ENCODE data around the gene ARL5A. TPM values are rescaled to one million over a fixed set of nuclear protein-coding genes. Genes with fewer than 3 reads are reported as not detected.

Gene ARL5A
- total and polyA plus RNA-seq, 9 of the 15 experiments (the other 6 are each of a cell fraction or from before 2014, with no cell fraction given) = 16.3 to 117 (median 88.4) TPM

GRCh38 chr2:151828143-151828889 lies at the start of gene ARL5A (continued):
- TF ChIP-seq ZNF197 (CRISPR knock-in tag; IDR thresholded peaks at IDR 0.05; ENCODE audit: low read depth) (0 out of 2 replicates have a peak, but pooled peaks have one; percentile 31), ZNF699 (CRISPR knock-in tag; IDR thresholded peaks at IDR 0.05; ENCODE audit: insufficient replicate concordance) (no peak), HBP1 (CRISPR knock-in tag; IDR thresholded peaks at IDR 0.05) (no peak), FOXP4 (CRISPR knock-in tag; IDR thresholded peaks at IDR 0.05; ENCODE audit: borderline replicate concordance) (no peak), ZNF695 (CRISPR knock-in tag; IDR thresholded peaks at IDR 0.05) (no peak), ZSCAN32 (CRISPR knock-in tag; IDR thresholded peaks at IDR 0.05) (no peak), REST (IDR thresholded peaks at IDR 0.05; ENCODE audit: borderline replicate concordance) (peak; percentile 12; the same call in 1 of the 2 replicates), REST (CRISPR knock-in tag; IDR thresholded peaks at IDR 0.05; ENCODE audit: low read depth) (0 out of 2 replicates have a peak, but pooled peaks have one; percentile 36), KLF10 (CRISPR knock-in tag; IDR thresholded peaks at IDR 0.05) (no peak), HDAC2 (IDR thresholded peaks at IDR 0.05) (peak; percentile 68; the same call in 1 of the 2 replicates), POLR2B (IDR thresholded peaks at IDR 0.05; ENCODE audit: low read depth, partially characterized antibody) (peak; percentile 98), EWSR1 (IDR thresholded peaks at IDR 0.05; ENCODE audit: borderline replicate concordance, low read depth, partially characterized antibody) (no peak), RFX1 (IDR thresholded peaks at IDR 0.05) (no peak), MXD1 (CRISPR knock-in tag; IDR thresholded peaks at IDR 0.05; ENCODE audit: borderline replicate concordance, poor library complexity, severe bottlenecking) (peak; percentile 46), LARP7 (IDR thresholded peaks at IDR 0.05) (no peak)

Measured in K562 (cell line).